ENCODE results near the gene CELSR2.

Gene CELSR2

GRCh38 chr1:109312246-109312645, 62.9 kb downstream of the CELSR2 start:
- no peak for TF ChIP-seq CTCF (IDR thresholded peaks at IDR 0.05; ENCODE audit: poor library complexity, severe bottlenecking)
- Histone ChIP-seq H3K27ac (ENCODE audit: poor library complexity, severe bottlenecking) (no peak overlapping the region), H3K9me3 (ENCODE audit: severe bottlenecking) (no peaks in the 10 kb centered on the region), H3K4me3 (ENCODE audit: severe bottlenecking) (no peak overlapping the region), H3K4me1 (ENCODE audit: insufficient read depth, poor library complexity, severe bottlenecking) (no peaks in the 10 kb centered on the region), H3K27me3 (ENCODE audit: insufficient read depth, poor library complexity, severe bottlenecking) (no peaks in the 10 kb centered on the region), H3K36me3 (ENCODE audit: low read depth) (no peaks in the 10 kb centered on the region)
- no peak for ATAC-seq (ENCODE audit: low read depth)
- DNase-seq (ENCODE audit: low spot score), result no peak

- no peak for DNase-seq (ENCODE audit: low spot score)
- H3K27ac ChIP-seq (ENCODE audit: poor library complexity, severe bottlenecking), result no peak overlapping the region
- H3K27me3 ChIP-seq (ENCODE audit: insufficient read depth, poor library complexity, severe bottlenecking), result no peaks in the 10 kb centered on the region
- no peak for ATAC-seq (ENCODE audit: low read depth)
- no peaks in the 10 kb centered on the region for H3K36me3 ChIP-seq (ENCODE audit: low read depth)
- H3K4me3 ChIP-seq (ENCODE audit: severe bottlenecking), result no peak overlapping the region
- no peaks in the 10 kb centered on the region for H3K9me3 ChIP-seq (ENCODE audit: severe bottlenecking)
- TF ChIP-seq CTCF (IDR thresholded peaks at IDR 0.05; ENCODE audit: poor library complexity, severe bottlenecking), result no peak
- H3K4me1 ChIP-seq (ENCODE audit: insufficient read depth, poor library complexity, severe bottlenecking), result no peaks in the 10 kb centered on the region
These were observed 63.8 kb downstream of the CELSR2 start for GRCh38 chr1:109312978-109313775.

GRCh38 chr1:109314795-109315194, 65.5 kb downstream of the CELSR2 start:
- Histone ChIP-seq H3K36me3 (ENCODE audit: low read depth) (no peaks in the 10 kb centered on the region), H3K9me3 (ENCODE audit: severe bottlenecking) (no peaks in the 10 kb centered on the region), H3K27me3 (ENCODE audit: insufficient read depth, poor library complexity, severe bottlenecking) (no peaks in the 10 kb centered on the region), H3K27ac (ENCODE audit: poor library complexity, severe bottlenecking) (no peak overlapping the region), H3K4me3 (ENCODE audit: severe bottlenecking) (no peak overlapping the region), H3K4me1 (ENCODE audit: insufficient read depth, poor library complexity, severe bottlenecking) (no peaks in the 10 kb centered on the region)
- ATAC-seq (ENCODE audit: low read depth) (no peak), DNase-seq (ENCODE audit: low spot score) (no peak)
- TF ChIP-seq CTCF (IDR thresholded peaks at IDR 0.05; ENCODE audit: poor library complexity, severe bottlenecking), result no peak

- Histone ChIP-seq H3K4me3 (ENCODE audit: severe bottlenecking) (no peak overlapping the region), H3K9me3 (ENCODE audit: severe bottlenecking) (no peaks in the 10 kb centered on the region), H3K27me3 (ENCODE audit: insufficient read depth, poor library complexity, severe bottlenecking) (no peaks in the 10 kb centered on the region), H3K4me1 (ENCODE audit: insufficient read depth, poor library complexity, severe bottlenecking) (no peaks in the 10 kb centered on the region), H3K36me3 (ENCODE audit: low read depth) (no peaks in the 10 kb centered on the region), H3K27ac (ENCODE audit: poor library complexity, severe bottlenecking) (no peak overlapping the region)
- ATAC-seq (ENCODE audit: low read depth) (no peak), DNase-seq (ENCODE audit: low spot score) (no peak)
- no peak for TF ChIP-seq CTCF (IDR thresholded peaks at IDR 0.05; ENCODE audit: poor library complexity, severe bottlenecking)
These were observed 65.9 kb downstream of the CELSR2 start for GRCh38 chr1:109315288-109315687.

GRCh38 chr1:109316506-109316905, 67.2 kb downstream of the CELSR2 start:
- Histone ChIP-seq H3K4me3 (ENCODE audit: severe bottlenecking) (no peak overlapping the region), H3K27ac (ENCODE audit: poor library complexity, severe bottlenecking) (no peak overlapping the region), H3K27me3 (ENCODE audit: insufficient read depth, poor library complexity, severe bottlenecking) (no peaks in the 10 kb centered on the region), H3K36me3 (ENCODE audit: low read depth) (no peaks in the 10 kb centered on the region), H3K4me1 (ENCODE audit: insufficient read depth, poor library complexity, severe bottlenecking) (no peaks in the 10 kb centered on the region), H3K9me3 (ENCODE audit: severe bottlenecking) (no peaks in the 10 kb centered on the region)
- TF ChIP-seq CTCF (IDR thresholded peaks at IDR 0.05; ENCODE audit: poor library complexity, severe bottlenecking), result no peak
- DNase-seq (ENCODE audit: low spot score) (no peak), ATAC-seq (ENCODE audit: low read depth) (no peak)
